Kidney (tissue), 14 donors: ENCODE results near the gene MAN2A2. TPM values are rescaled to one million over a fixed set of nuclear protein-coding genes. Genes with fewer than 3 reads are reported as not detected.
A peak's percentile ranks its signal among the peaks of the same experiment; 100 is the strongest.

Experiments
- DNase-seq, 5 donors: peaks; one replicate each; pipeline ENCODE4 v3.0.0-alpha.2; 2013 to 2020
- FAIRE-seq: peaks from 2 replicates; lab custom pipeline; 2012; peaks lifted over from hg19 to GRCh38; lab: Jason Lieb, UNC
- H3K27ac ChIP-seq, 2 donors: one replicate each; pipeline ENCODE4 v1.7.0; 2013; ENCODE audit warnings: low read depth in 2 of 2, low read length in 2 of 2, inconsistent platforms in 1 of 2
- H3K27me3 ChIP-seq: one replicate; pipeline ENCODE4 v1.7.1; 2013; ENCODE audit warnings: low read length, inconsistent platforms; ENCODE audit not compliant: control insufficient read depth, insufficient read depth
- H3K36me3 ChIP-seq, 3 donors: one replicate each; pipeline versions ENCODE4 v1.7.0 to v1.7.1; 2013; ENCODE audit warnings: low read length in 3 of 3, control low read depth in 1 of 3, inconsistent platforms in 1 of 3; ENCODE audit not compliant: insufficient read depth in 3 of 3, control insufficient read depth in 2 of 3
- H3K4me1 ChIP-seq, 3 donors: one replicate each; pipeline versions ENCODE4 v1.7.0 to v1.7.1; 2013; ENCODE audit warnings: low read length in 3 of 3, inconsistent platforms in 1 of 3, low read depth in 1 of 3; ENCODE audit not compliant: control insufficient read depth in 2 of 3, insufficient read depth in 2 of 3
- H3K4me3 ChIP-seq, 3 donors: one replicate each; pipeline versions ENCODE4 v1.7.0 to v1.8.1; 2013; ENCODE audit warnings: low read length in 3 of 3, control low read depth in 1 of 3, inconsistent platforms in 1 of 3
- H3K9ac ChIP-seq, 3 donors: one replicate each; pipeline versions ENCODE4 v1.7.0 to v1.7.1; 2013; ENCODE audit warnings: low read length in 3 of 3, control low read depth in 1 of 3, inconsistent platforms in 1 of 3
- H3K9me3 ChIP-seq, 3 donors: one replicate each; pipeline versions ENCODE4 v1.7.0 to v1.7.1; 2013; ENCODE audit warnings: low read length in 3 of 3, control low read depth in 1 of 3, inconsistent platforms in 1 of 3; ENCODE audit not compliant: control insufficient read depth in 2 of 3, insufficient read depth in 1 of 3
- intact Hi-C: fragments of 100-400 bp; cut with DNase I; formaldehyde crosslinking; loops from one replicate; pipeline ENCODE4 v1.11.1; 2022
- polyA plus RNA-seq: library from polyadenylated mRNA; stranded (reverse); fragments of 350-450 nt; fragmentation: Illumina TruSeq; extraction: RNeasy Lipid Tissue Mini Kit (QIAGEN cat#74804); gene quantifications from one replicate; pipeline ENCODE4 v1.2.3, GENCODE V29; 2014; ENCODE audit warnings: low read depth, low replicate concordance; ENCODE audit not compliant: insufficient read depth
- total RNA-seq: library from RNA; stranded (reverse); fragmentation: NEBNext Ultra II Directional; extraction: Animal tissue kit (Norgen Biotek cat#: 25700); gene quantifications from one replicate; pipeline ENCODE4 v1.2.1, GENCODE V29; 2021
- TF ChIP-seq, protein P1 (sequence below): IDR thresholded peaks from 3 replicates; pipeline ENCODE4 v1.5.1; 2012; ENCODE audit warnings: mild to moderate bottlenecking, moderate library complexity, borderline replicate concordance; ENCODE audit not compliant: insufficient read depth; ENCODE audit errors: extremely low read depth
- donor health status: control.
- donor health status: control.
- donor health status: control.
- donor health status: control.
- donor health status: control.
- donor health status: DM: yes; HTN: yes; CAD: no.
- donor health status: Normal renal cell carcinoma (clear cell type).

Gene MAN2A2
- total and polyA plus RNA-seq, 2 donors from 2014 or later = 11.4 to 56.3 TPM

DNA sequence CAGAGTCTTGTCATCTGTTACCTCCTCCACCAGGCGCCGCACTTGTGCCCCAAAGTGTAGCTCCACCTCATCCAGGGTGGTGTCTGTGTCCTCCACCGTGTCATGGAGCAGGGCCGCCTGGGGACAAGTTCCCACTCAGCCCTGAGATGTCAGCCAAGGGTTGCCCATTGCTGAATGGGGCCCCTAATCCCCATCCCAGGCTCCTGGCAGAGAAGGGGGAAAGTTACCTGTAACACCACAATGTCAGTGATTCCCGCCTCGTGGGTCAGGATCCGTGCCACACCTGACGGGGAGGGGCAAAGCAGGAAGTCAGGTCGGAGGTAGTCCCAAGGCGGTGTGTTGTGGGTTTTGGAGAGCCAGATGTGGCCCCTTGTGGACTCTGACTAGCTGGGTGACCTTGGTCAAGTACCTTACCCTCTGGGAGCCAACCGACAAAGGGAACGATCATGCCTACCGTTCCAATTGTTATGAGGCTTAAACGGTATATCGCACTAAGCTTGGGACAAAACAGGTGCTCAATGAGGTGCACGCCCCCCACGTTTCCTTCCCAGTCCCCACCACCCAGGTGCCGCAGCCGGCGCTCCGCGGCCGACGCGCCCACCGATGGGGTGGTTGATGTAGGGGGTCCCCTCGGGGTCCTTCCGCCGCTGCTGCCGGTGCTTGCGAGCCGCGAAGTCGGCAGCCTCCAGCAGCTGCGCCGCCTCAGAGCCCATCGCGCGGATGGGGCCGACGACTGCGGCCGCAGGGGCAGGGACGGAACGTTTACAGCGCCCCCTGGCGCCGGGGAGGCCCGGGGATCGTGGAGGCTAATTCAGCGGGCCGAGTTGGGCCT is 28.9 kb downstream of the MAN2A2 start, which contains the start of gene HDDC3:
Gene HDDC3, minus strand, starts transcription at position 722 of the 832 bp plus-strand sequence. Its CDS starts 9 bp downstream, at position 713.
- intact Hi-C loops = no loop called here
- Histone ChIP-seq H3K9ac (peak within 1 kb of the TSS; percentile 42 to 96 (median 80)), H3K27ac (peak within 1 kb of the TSS; percentile 80 to 94), H3K4me1 (peaks cover 0 to 34% (median 14%) of the 10 kb centered on the region in 3 donors), H3K9me3 (no peaks in the 10 kb centered on the region), H3K4me3 (peak within 1 kb of the TSS; percentile 87 to 94 (median 91)), H3K36me3 (no peaks in the 10 kb centered on the region), H3K27me3 (no peaks in the 10 kb centered on the region)
- FAIRE-seq = no peak
- DNase-seq = peak; percentile 87 to 95 (median 90)
- TF ChIP-seq, protein P1, sequence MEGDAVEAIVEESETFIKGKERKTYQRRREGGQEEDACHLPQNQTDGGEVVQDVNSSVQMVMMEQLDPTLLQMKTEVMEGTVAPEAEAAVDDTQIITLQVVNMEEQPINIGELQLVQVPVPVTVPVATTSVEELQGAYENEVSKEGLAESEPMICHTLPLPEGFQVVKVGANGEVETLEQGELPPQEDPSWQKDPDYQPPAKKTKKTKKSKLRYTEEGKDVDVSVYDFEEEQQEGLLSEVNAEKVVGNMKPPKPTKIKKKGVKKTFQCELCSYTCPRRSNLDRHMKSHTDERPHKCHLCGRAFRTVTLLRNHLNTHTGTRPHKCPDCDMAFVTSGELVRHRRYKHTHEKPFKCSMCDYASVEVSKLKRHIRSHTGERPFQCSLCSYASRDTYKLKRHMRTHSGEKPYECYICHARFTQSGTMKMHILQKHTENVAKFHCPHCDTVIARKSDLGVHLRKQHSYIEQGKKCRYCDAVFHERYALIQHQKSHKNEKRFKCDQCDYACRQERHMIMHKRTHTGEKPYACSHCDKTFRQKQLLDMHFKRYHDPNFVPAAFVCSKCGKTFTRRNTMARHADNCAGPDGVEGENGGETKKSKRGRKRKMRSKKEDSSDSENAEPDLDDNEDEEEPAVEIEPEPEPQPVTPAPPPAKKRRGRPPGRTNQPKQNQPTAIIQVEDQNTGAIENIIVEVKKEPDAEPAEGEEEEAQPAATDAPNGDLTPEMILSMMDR = peak; percentile 88

DNA sequence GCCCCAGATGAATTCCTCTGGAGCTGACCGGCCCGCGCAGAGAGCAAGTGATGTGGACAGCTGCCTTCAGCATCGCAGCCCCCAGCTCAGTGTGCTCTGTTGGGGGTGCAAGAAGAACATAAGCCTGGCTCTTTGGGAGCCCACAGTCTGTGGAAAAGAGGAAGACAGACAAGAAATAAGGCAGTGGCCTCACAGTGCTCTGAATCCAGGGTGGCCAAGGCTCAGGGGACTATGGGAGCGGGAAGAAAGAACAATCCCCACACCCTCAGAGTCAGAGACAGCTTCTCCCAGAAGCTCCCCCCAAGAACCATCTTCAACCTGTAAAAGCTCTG is 29.5 kb downstream of the MAN2A2 start:
- Histone ChIP-seq H3K9me3 (no peaks in the 10 kb centered on the region), H3K27ac (peak overlapping the region in 1 of 2 donors; percentile 94), H3K27me3 (no peaks in the 10 kb centered on the region), H3K36me3 (no peaks in the 10 kb centered on the region), H3K4me1 (peaks cover 0 to 34% (median 14%) of the 10 kb centered on the region in 3 donors), H3K4me3 (peak overlapping the region in 1 of 3 donors; percentile 87), H3K9ac (no peak overlapping the region)
- intact Hi-C loops = no loop called here
- DNase-seq (no peak), FAIRE-seq (no peak)
- TF ChIP-seq, protein P1 = no peak

DNA sequence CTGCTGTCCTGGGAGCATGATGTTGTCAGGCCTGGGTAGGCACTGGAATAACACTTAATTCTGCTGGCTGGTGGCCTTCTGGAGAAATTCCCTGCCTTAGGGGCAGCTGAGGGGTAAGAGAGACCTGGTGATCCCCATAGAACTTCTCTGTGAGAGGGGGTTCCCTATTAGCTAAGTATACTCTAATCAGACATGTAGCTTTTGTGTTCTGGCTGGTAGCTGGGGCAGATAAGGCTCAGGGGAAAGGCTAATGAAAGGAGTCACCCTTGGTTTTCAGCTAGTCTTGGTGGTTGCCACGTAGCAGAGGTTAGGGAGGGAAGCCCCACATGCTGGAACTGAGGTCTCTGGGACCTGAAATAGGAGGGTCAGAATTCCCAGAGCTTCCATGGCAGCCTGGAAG is 30.2 kb downstream of the MAN2A2 start:
- TF ChIP-seq, protein P1 = no peak
- Histone ChIP-seq H3K9me3 (no peaks in the 10 kb centered on the region), H3K4me1 (peaks cover 0 to 34% (median 14%) of the 10 kb centered on the region in 3 donors), H3K36me3 (peaks cover 0 to 2% (median 0%) of the 10 kb centered on the region in 3 donors), H3K9ac (peak overlapping the region in 1 of 3 donors; percentile 6), H3K27ac (no peak overlapping the region), H3K27me3 (no peaks in the 10 kb centered on the region), H3K4me3 (no peak overlapping the region)
- intact Hi-C loops = no loop called here
- no peak for DNase-seq
- no peak for FAIRE-seq
